ENCODE data around the gene RUNX1.

RUNX1 gene

DNA sequence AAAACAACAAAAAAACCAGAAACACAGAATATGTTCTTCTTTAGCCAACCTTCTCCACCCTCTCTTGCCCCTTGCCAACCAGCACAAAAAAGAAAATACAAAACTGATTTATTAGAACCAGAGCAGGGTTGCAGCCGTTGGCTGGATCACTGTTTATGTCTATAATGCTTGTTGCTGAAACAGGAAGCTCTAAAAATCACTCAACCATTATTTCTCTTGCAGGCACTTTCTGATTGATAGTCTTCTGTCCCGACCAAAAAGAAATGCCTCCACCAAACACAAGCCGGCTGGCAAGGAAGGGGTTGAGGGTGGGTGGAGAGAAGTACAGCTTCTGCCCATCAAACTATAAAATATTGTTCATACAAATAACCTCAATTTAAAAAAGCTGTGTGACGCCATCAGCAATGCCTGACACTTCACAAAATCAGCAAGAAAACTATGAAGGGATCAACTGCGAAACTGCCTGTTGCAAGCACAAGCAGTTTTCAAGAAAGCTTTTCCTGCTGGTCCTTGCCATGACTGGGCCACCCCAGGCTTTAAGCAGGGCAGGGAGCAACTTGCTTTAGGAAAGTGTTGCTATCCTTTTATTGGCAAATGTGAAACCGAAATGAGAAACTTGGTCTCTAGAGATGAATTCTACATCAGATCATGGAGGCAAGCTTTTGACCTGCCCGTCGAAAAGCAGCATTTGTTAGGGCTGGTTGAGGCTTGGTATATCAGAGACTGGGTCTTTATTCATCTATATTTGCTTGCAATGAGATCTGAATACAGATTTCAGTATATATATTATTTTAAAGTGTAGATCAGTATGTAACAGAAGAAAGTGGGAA is 174.2 kb downstream of the RUNX1 start:
- no peaks in the 10 kb centered on the region for H3K27me3 ChIP-seq (ENCODE audit: low read depth, low read length)
- H3K36me3 ChIP-seq (replicated peaks; ENCODE audit: low read depth, low read length): peaks cover 73% of the 10 kb centered on the region
- no peak overlapping the region for H3K4me3 ChIP-seq (ENCODE audit: low read length)
- peaks cover 97% of the 10 kb centered on the region for H4K20me1 ChIP-seq (ENCODE audit: insufficient read depth, low read length)
- TF ChIP-seq, protein P1, sequence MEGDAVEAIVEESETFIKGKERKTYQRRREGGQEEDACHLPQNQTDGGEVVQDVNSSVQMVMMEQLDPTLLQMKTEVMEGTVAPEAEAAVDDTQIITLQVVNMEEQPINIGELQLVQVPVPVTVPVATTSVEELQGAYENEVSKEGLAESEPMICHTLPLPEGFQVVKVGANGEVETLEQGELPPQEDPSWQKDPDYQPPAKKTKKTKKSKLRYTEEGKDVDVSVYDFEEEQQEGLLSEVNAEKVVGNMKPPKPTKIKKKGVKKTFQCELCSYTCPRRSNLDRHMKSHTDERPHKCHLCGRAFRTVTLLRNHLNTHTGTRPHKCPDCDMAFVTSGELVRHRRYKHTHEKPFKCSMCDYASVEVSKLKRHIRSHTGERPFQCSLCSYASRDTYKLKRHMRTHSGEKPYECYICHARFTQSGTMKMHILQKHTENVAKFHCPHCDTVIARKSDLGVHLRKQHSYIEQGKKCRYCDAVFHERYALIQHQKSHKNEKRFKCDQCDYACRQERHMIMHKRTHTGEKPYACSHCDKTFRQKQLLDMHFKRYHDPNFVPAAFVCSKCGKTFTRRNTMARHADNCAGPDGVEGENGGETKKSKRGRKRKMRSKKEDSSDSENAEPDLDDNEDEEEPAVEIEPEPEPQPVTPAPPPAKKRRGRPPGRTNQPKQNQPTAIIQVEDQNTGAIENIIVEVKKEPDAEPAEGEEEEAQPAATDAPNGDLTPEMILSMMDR (IDR thresholded peaks at IDR 0.05; ENCODE audit: low read depth, low read length): no peak
- no peak for TF ChIP-seq EZH2phosphoT487 (IDR thresholded peaks at IDR 0.05; ENCODE audit: low read depth)
- H3K27ac ChIP-seq (ENCODE audit: low read length): peak overlapping the region; percentile 15
- peaks cover 100% of the 10 kb centered on the region for H3K79me2 ChIP-seq (ENCODE audit: low read length)
- peaks cover 18% of the 10 kb centered on the region for H3K4me1 ChIP-seq (ENCODE audit: low read length)
- no peaks in the 10 kb centered on the region for H3K9me3 ChIP-seq (ENCODE audit: insufficient read depth, low read length)
- H3K9ac ChIP-seq (ENCODE audit: low read length): no peak overlapping the region
- no peak overlapping the region for H2AFZ ChIP-seq (ENCODE audit: low read depth, low read length)
- peak overlapping the region; percentile 23 for H3K4me2 ChIP-seq (ENCODE audit: low read length)

GRCh38 chr21:34871026-34871908 is 177.8 kb downstream of the RUNX1 start:
- H3K79me2 ChIP-seq (ENCODE audit: low read length): peaks cover 99% of the 10 kb centered on the region
- H3K27ac ChIP-seq (ENCODE audit: low read length): no peak overlapping the region
- H2AFZ ChIP-seq (ENCODE audit: low read depth, low read length): no peak overlapping the region
- TF ChIP-seq, protein P1 (IDR thresholded peaks at IDR 0.05; ENCODE audit: low read depth, low read length): no peak
- TF ChIP-seq EZH2phosphoT487 (IDR thresholded peaks at IDR 0.05; ENCODE audit: low read depth): no peak
- peaks cover 35% of the 10 kb centered on the region for H3K4me1 ChIP-seq (ENCODE audit: low read length)
- no peak overlapping the region for H3K9ac ChIP-seq (ENCODE audit: low read length)
- no peaks in the 10 kb centered on the region for H3K27me3 ChIP-seq (ENCODE audit: low read depth, low read length)
- H3K9me3 ChIP-seq (ENCODE audit: insufficient read depth, low read length): no peaks in the 10 kb centered on the region
- H3K36me3 ChIP-seq (replicated peaks; ENCODE audit: low read depth, low read length): peaks cover 77% of the 10 kb centered on the region
- H3K4me3 ChIP-seq (ENCODE audit: low read length): no peak overlapping the region
- H4K20me1 ChIP-seq (ENCODE audit: insufficient read depth, low read length): peaks cover 99% of the 10 kb centered on the region
- H3K4me2 ChIP-seq (ENCODE audit: low read length): no peak overlapping the region

- Histone ChIP-seq H3K79me2 (ENCODE audit: low read length) (peaks cover 99% of the 10 kb centered on the region), H3K4me3 (ENCODE audit: low read length) (no peak overlapping the region), H3K9me3 (ENCODE audit: insufficient read depth, low read length) (no peaks in the 10 kb centered on the region), H3K36me3 (replicated peaks; ENCODE audit: low read depth, low read length) (peaks cover 74% of the 10 kb centered on the region), H3K27ac (ENCODE audit: low read length) (no peak overlapping the region), H3K4me2 (ENCODE audit: low read length) (no peak overlapping the region), H3K27me3 (ENCODE audit: low read depth, low read length) (no peaks in the 10 kb centered on the region), H4K20me1 (ENCODE audit: insufficient read depth, low read length) (peaks cover 99% of the 10 kb centered on the region), H3K4me1 (ENCODE audit: low read length) (peaks cover 35% of the 10 kb centered on the region), H2AFZ (ENCODE audit: low read depth, low read length) (no peak overlapping the region), H3K9ac (ENCODE audit: low read length) (no peak overlapping the region)
- TF ChIP-seq EZH2phosphoT487 (IDR thresholded peaks at IDR 0.05; ENCODE audit: low read depth): no peak
- TF ChIP-seq, protein P1 (IDR thresholded peaks at IDR 0.05; ENCODE audit: low read depth, low read length): no peak
Observed at GRCh38 chr21:34870246-34870645, 178.9 kb downstream of the RUNX1 start.

DNA sequence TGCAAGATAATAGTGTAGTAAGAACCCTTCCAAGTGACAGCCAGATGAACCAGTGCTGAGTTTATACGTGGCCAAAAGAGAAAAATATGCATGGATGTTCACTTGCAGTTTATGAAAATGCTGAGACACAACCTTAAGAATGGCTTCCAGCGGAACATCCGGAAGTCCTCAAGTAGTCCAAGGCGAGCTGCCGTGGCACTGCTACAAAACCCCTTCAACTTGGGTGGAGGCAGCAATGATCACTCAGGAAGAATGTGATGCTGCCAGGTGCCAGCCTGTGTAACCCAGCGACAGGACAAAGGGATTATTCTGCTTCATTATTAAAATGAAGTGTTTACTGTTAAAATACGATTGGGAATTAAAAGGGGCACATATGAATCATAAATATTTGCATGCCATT is 179.6 kb downstream of the RUNX1 start:
- no peak overlapping the region for H3K9ac ChIP-seq (ENCODE audit: low read length)
- no peaks in the 10 kb centered on the region for H3K9me3 ChIP-seq (ENCODE audit: insufficient read depth, low read length)
- H3K4me2 ChIP-seq (ENCODE audit: low read length): no peak overlapping the region
- H3K36me3 ChIP-seq (replicated peaks; ENCODE audit: low read depth, low read length): peaks cover 74% of the 10 kb centered on the region
- no peaks in the 10 kb centered on the region for H3K27me3 ChIP-seq (ENCODE audit: low read depth, low read length)
- H2AFZ ChIP-seq (ENCODE audit: low read depth, low read length): no peak overlapping the region
- peaks cover 99% of the 10 kb centered on the region for H4K20me1 ChIP-seq (ENCODE audit: insufficient read depth, low read length)
- TF ChIP-seq, protein P1 (IDR thresholded peaks at IDR 0.05; ENCODE audit: low read depth, low read length): no peak
- no peak for TF ChIP-seq EZH2phosphoT487 (IDR thresholded peaks at IDR 0.05; ENCODE audit: low read depth)
- H3K4me3 ChIP-seq (ENCODE audit: low read length): no peak overlapping the region
- H3K79me2 ChIP-seq (ENCODE audit: low read length): peaks cover 99% of the 10 kb centered on the region
- no peak overlapping the region for H3K27ac ChIP-seq (ENCODE audit: low read length)
- peaks cover 33% of the 10 kb centered on the region for H3K4me1 ChIP-seq (ENCODE audit: low read length)
